ENCODE results near the gene EDIL3. TPM values are rescaled to one million over a fixed set of nuclear protein-coding genes. Genes with fewer than 3 reads are reported as not detected.

The EDIL3 gene
- total RNA-seq, 1 experiment from 2014 or later = 0.32 TPM

- H3K36me3 ChIP-seq (ENCODE audit: control insufficient read depth in 1 of 2, insufficient read depth in 2 of 2, low read length in 2 of 2) = no peaks in the 10 kb centered on the region
- H3K9me2 ChIP-seq (ENCODE audit: insufficient read depth) = 0 out of 2 replicates have a peak, but pooled peaks cover 3% of the 10 kb centered on the region
- no peak overlapping the region for H3K9ac ChIP-seq (ENCODE audit: low read length)
- intact Hi-C loops (cut with micrococcal nuclease) = no loop called here
- no peak for TF ChIP-seq TCF7L2 (IDR thresholded peaks at IDR 0.05; ENCODE audit: borderline replicate concordance, extremely low read depth, insufficient read depth, insufficient read length)
- DNase-seq (ENCODE audit: low read depth, low spot score) = no peak
- H3K79me2 ChIP-seq (ENCODE audit: insufficient read depth, low read length) = no peaks in the 10 kb centered on the region
- CTCF ChIA-PET = no interaction called here
- H3K4me3 ChIP-seq (replicated peaks in 1 of 2; ENCODE audit: low read depth in 1 of 2, low read length in 2 of 2) = no peak overlapping the region
- H3K4me1 ChIP-seq (ENCODE audit: control insufficient read depth in 1 of 2, insufficient read depth in 2 of 2, low read length in 2 of 2) = no peaks in the 10 kb centered on the region
- no peaks in the 10 kb centered on the region for H3K27me3 ChIP-seq (ENCODE audit: insufficient read depth, low read length)
- H4K20me1 ChIP-seq (ENCODE audit: insufficient read depth) = no peaks in the 10 kb centered on the region
- H2AFZ ChIP-seq (ENCODE audit: low read depth, low read length, poor library complexity, severe bottlenecking) = no peak overlapping the region
- H3K4me2 ChIP-seq (ENCODE audit: low read length) = no peak overlapping the region
- ATAC-seq = no peak
- POLR2A ChIA-PET = no interaction called here
- no peak overlapping the region for H3K27ac ChIP-seq (ENCODE audit: low read depth, low read length)
- no TSS peak for BruUV-seq (replicated peaks)
- no peaks in the 10 kb centered on the region for H3K9me3 ChIP-seq (ENCODE audit: control insufficient read depth in 1 of 2, insufficient read depth in 1 of 2, low read depth in 1 of 2, low read length in 2 of 2)
- RAD21 ChIA-PET (ENCODE audit: low non-redundant PET in 1 of 2, low total read pairs in 2 of 2, uncharacterized antibody in 2 of 2, unreplicated experiment in 2 of 2) = no interaction called here
Measured at GRCh38 chr5:84137541-84137940, 247.1 kb downstream of the EDIL3 start.

- Histone ChIP-seq H3K9ac (ENCODE audit: low read length) (no peak overlapping the region), H3K4me1 (ENCODE audit: control insufficient read depth in 1 of 2, insufficient read depth in 2 of 2, low read length in 2 of 2) (no peaks in the 10 kb centered on the region), H3K9me3 (ENCODE audit: control insufficient read depth in 1 of 2, insufficient read depth in 1 of 2, low read depth in 1 of 2, low read length in 2 of 2) (no peaks in the 10 kb centered on the region), H3K9me2 (ENCODE audit: insufficient read depth) (0 out of 2 replicates have a peak, but pooled peaks cover 3% of the 10 kb centered on the region), H3K36me3 (ENCODE audit: control insufficient read depth in 1 of 2, insufficient read depth in 2 of 2, low read length in 2 of 2) (no peaks in the 10 kb centered on the region), H3K27ac (ENCODE audit: low read depth, low read length) (no peak overlapping the region), H3K79me2 (ENCODE audit: insufficient read depth, low read length) (no peaks in the 10 kb centered on the region), H3K4me2 (ENCODE audit: low read length) (no peak overlapping the region), H2AFZ (ENCODE audit: low read depth, low read length, poor library complexity, severe bottlenecking) (no peak overlapping the region), H3K4me3 (replicated peaks in 1 of 2; ENCODE audit: low read depth in 1 of 2, low read length in 2 of 2) (no peak overlapping the region), H3K27me3 (ENCODE audit: insufficient read depth, low read length) (no peaks in the 10 kb centered on the region), H4K20me1 (ENCODE audit: insufficient read depth) (no peaks in the 10 kb centered on the region)
- CTCF ChIA-PET = no interaction called here
- no peak for TF ChIP-seq EZH2phosphoT487 (IDR thresholded peaks at IDR 0.05; ENCODE audit: borderline replicate concordance)
- TF ChIP-seq SIN3A (IDR thresholded peaks at IDR 0.05; ENCODE audit: low read depth) = no peak
- no peak for TF ChIP-seq YY1 (IDR thresholded peaks at IDR 0.05; ENCODE audit: extremely low read depth, insufficient replicate concordance, low read depth, low read length)
- TF ChIP-seq POLR2AphosphoS5 (IDR thresholded peaks at IDR 0.05; ENCODE audit: low read depth, low read length) = no peak
- POLR2A ChIA-PET = no interaction called here
- BruUV-seq (replicated peaks) = no TSS peak
- ATAC-seq (no peak), DNase-seq (ENCODE audit: low read depth, low spot score) (no peak)
- RAD21 ChIA-PET (ENCODE audit: low non-redundant PET in 1 of 2, low total read pairs in 2 of 2, uncharacterized antibody in 2 of 2, unreplicated experiment in 2 of 2) = no interaction called here
- intact Hi-C loops (cut with micrococcal nuclease) = no loop called here
Measured at GRCh38 chr5:84131372-84131771, 253.3 kb downstream of the EDIL3 start.

All from HCT116 (cell line).